BLaER1 (cell line): ENCODE data around the gene IL36A.

ENCODE experiments used
- H3K27ac ChIP-seq: shearing (Covaris generic); formaldehyde crosslinking; 2 replicates; pipeline ENCODE4 v1.8.1; 2022
- H3K27me3 ChIP-seq: shearing (Covaris generic); formaldehyde crosslinking; 2 replicates; pipeline ENCODE4 v1.8.1; 2022
- H3K36me3 ChIP-seq: shearing (Covaris generic); formaldehyde crosslinking; 2 replicates; pipeline ENCODE4 v1.8.1; 2022
- H3K4me1 ChIP-seq: shearing (Covaris generic); formaldehyde crosslinking; 2 replicates; pipeline ENCODE4 v1.8.1; 2022
- H3K4me2 ChIP-seq: shearing (Covaris generic); formaldehyde crosslinking; 2 replicates; pipeline ENCODE4 v1.8.1; 2022
- H3K4me3 ChIP-seq: shearing (Covaris generic); formaldehyde crosslinking; 2 replicates; pipeline ENCODE4 v1.8.1; 2022
- H3K9ac ChIP-seq: shearing (Covaris generic); formaldehyde crosslinking; 2 replicates; pipeline ENCODE4 v1.8.1; 2022
- H3K9me3 ChIP-seq: shearing (Covaris generic); formaldehyde crosslinking; 2 replicates; pipeline ENCODE4 v1.8.1; 2022
- H4K20me1 ChIP-seq: shearing (Covaris generic); formaldehyde crosslinking; 2 replicates; pipeline ENCODE4 v1.8.1; 2022
- Cebpa-rat ChIP-seq: shearing (Covaris generic); IDR thresholded peaks from 2 replicates; pipeline ENCODE4 v1.8.1; 2022

IL36A gene

DNA sequence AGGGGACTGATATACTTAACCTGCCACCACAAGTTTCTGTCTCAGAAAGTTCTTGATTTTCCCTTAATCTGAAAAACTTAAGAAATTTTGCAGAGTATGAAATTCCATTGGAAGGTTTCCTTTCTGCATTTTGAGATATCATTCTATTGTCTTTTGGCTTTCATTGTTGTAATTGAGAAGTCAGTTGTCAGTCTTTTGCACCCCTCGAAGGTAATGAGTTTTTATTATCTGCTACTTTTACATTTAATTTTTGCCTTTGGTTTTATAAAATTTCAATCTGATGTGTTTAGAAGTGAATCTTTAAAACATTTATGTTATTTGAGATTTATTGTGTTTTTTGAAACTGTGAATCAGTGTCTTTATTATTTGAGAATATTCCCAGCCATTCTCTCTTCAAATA is 4.8 kb upstream of the IL36A start:
- no peak overlapping the region for H3K27ac ChIP-seq
- H3K4me3 ChIP-seq, result no peak overlapping the region
- no peak overlapping the region for H3K9ac ChIP-seq
- H3K9me3 ChIP-seq, result peaks cover 19% of the 10 kb centered on the region
- no peaks in the 10 kb centered on the region for H4K20me1 ChIP-seq
- no peak for TF ChIP-seq Cebpa-rat
- H3K4me1 ChIP-seq, result peaks cover 9% of the 10 kb centered on the region
- no peaks in the 10 kb centered on the region for H3K27me3 ChIP-seq
- no peak overlapping the region for H3K4me2 ChIP-seq
- no peaks in the 10 kb centered on the region for H3K36me3 ChIP-seq

GRCh38 chr2:113002677-113003076 is 2.6 kb upstream of the IL36A start:
- H3K27ac ChIP-seq, result no peak overlapping the region
- no peaks in the 10 kb centered on the region for H3K27me3 ChIP-seq
- H4K20me1 ChIP-seq, result no peaks in the 10 kb centered on the region
- no peaks in the 10 kb centered on the region for H3K36me3 ChIP-seq
- TF ChIP-seq Cebpa-rat, result no peak
- H3K4me1 ChIP-seq, result no peaks in the 10 kb centered on the region
- no peak overlapping the region for H3K4me2 ChIP-seq
- no peak overlapping the region for H3K9ac ChIP-seq
- H3K4me3 ChIP-seq, result no peak overlapping the region
- peaks cover 19% of the 10 kb centered on the region for H3K9me3 ChIP-seq

- H3K9me3 ChIP-seq, result no peaks in the 10 kb centered on the region
- no peaks in the 10 kb centered on the region for H3K36me3 ChIP-seq
- H4K20me1 ChIP-seq, result no peaks in the 10 kb centered on the region
- no peak overlapping the region for H3K27ac ChIP-seq
- no peak overlapping the region for H3K4me2 ChIP-seq
- TF ChIP-seq Cebpa-rat, result no peak
- H3K4me3 ChIP-seq, result no peak overlapping the region
- no peaks in the 10 kb centered on the region for H3K4me1 ChIP-seq
- no peak overlapping the region for H3K9ac ChIP-seq
- no peaks in the 10 kb centered on the region for H3K27me3 ChIP-seq
Observed at GRCh38 chr2:113007250-113007649, 2.0 kb downstream of the IL36A start.

DNA sequence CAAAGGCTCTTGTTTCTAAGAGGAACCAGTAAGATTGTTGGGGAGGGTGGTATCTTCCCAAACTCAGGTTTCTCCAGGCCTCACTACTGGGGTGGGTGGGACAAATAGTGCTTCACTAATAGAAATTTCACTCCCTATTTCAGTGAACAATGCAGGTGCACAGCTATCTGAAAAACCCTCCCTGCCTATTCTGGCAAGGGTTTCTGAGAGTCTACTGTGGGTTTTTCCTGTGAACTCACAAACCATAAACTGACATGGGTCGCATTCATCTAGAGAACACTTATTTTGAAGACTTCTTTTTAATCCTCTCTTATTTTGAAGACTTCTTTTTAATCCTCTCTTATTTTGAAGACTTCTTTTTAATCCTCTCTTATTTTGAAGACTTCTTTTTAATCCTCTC is 4.4 kb downstream of the IL36A start:
- H3K4me2 ChIP-seq, result no peak overlapping the region
- no peak overlapping the region for H3K27ac ChIP-seq
- TF ChIP-seq Cebpa-rat, result no peak
- no peaks in the 10 kb centered on the region for H3K27me3 ChIP-seq
- no peaks in the 10 kb centered on the region for H3K9me3 ChIP-seq
- no peaks in the 10 kb centered on the region for H4K20me1 ChIP-seq
- H3K4me3 ChIP-seq, result no peak overlapping the region
- H3K9ac ChIP-seq, result no peak overlapping the region
- no peaks in the 10 kb centered on the region for H3K36me3 ChIP-seq
- H3K4me1 ChIP-seq, result no peaks in the 10 kb centered on the region

- Histone ChIP-seq H3K4me3 (no peak overlapping the region), H3K9me3 (no peaks in the 10 kb centered on the region), H3K9ac (no peak overlapping the region), H3K4me1 (no peaks in the 10 kb centered on the region), H3K27me3 (no peaks in the 10 kb centered on the region), H3K4me2 (no peak overlapping the region), H3K27ac (no peak overlapping the region), H3K36me3 (no peaks in the 10 kb centered on the region), H4K20me1 (no peaks in the 10 kb centered on the region)
- TF ChIP-seq Cebpa-rat, result no peak
Observed at GRCh38 chr2:113010088-113010487, 4.8 kb downstream of the IL36A start.

DNA sequence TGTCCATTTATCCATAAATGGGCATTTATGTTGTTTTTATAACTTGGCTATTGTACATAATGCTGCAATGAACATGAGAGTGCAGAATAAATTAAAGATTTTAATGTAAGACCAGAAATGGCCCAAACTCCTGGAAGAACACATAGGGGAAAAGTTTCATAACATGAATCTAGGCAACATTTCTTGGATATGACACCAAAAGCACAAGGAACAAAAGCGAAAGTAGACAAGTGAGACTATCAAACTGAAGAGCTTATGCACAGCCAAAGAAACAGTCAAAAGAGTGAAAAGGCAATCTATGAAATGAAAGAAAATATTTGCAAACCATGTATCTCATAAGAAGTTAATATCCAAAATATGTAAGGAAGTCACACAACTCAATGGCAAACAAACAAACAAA is 5.8 kb downstream of the IL36A start:
- no peaks in the 10 kb centered on the region for H4K20me1 ChIP-seq
- H3K4me1 ChIP-seq, result no peaks in the 10 kb centered on the region
- H3K4me2 ChIP-seq, result no peak overlapping the region
- TF ChIP-seq Cebpa-rat, result no peak
- H3K4me3 ChIP-seq, result no peak overlapping the region
- H3K9me3 ChIP-seq, result no peaks in the 10 kb centered on the region
- no peak overlapping the region for H3K27ac ChIP-seq
- no peaks in the 10 kb centered on the region for H3K36me3 ChIP-seq
- H3K9ac ChIP-seq, result no peak overlapping the region
- no peaks in the 10 kb centered on the region for H3K27me3 ChIP-seq

DNA sequence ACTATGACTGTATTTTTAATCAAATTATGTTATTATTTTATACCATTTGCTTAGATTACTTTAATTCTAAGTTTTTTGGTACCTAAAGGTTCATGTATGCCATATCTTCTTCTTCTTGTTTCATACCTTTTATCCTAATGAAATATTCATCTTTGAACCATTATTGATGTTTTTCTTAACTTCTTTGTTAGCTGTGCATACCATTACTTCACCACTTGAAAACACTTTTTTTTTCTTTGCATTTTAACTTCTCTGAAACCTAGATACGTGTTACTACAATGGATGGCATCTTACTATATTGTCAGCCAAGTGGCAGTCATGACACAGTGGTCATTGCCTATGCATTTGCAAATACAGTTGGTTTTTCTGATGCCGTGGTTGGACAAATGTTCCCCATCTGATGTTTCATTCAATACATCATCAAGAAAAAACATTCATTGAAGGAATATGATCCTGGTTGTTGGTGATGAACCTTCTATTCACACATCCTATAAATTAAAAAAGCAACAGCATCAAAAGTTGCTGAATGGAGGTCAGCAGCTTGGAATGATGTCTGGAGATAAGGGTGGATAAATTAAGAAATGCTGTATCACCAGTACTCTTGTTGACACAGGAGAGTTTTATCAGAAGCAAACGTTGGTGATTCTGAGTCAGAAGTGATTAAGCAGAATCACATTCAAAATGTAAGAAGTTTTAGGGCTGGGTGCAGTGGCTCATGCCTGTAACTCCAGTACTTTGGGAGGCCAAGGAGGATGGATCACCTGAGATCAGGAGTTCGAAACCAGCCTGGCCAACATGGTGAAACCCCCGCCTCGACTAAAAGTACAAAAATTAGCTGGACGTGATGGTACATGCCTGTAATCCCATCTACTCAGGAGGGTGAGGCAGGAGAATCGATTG is 7.4 kb downstream of the IL36A start:
- H3K9me3 ChIP-seq, result no peaks in the 10 kb centered on the region
- no peak for TF ChIP-seq Cebpa-rat
- no peaks in the 10 kb centered on the region for H3K36me3 ChIP-seq
- H3K9ac ChIP-seq, result no peak overlapping the region
- H3K27ac ChIP-seq, result no peak overlapping the region
- H3K4me1 ChIP-seq, result no peaks in the 10 kb centered on the region
- no peaks in the 10 kb centered on the region for H4K20me1 ChIP-seq
- H3K4me3 ChIP-seq, result no peak overlapping the region
- H3K4me2 ChIP-seq, result no peak overlapping the region
- no peaks in the 10 kb centered on the region for H3K27me3 ChIP-seq

- H3K9ac ChIP-seq, result no peak overlapping the region
- H3K27ac ChIP-seq, result no peak overlapping the region
- H4K20me1 ChIP-seq, result no peaks in the 10 kb centered on the region
- H3K4me2 ChIP-seq, result no peak overlapping the region
- H3K27me3 ChIP-seq, result no peaks in the 10 kb centered on the region
- H3K4me3 ChIP-seq, result no peak overlapping the region
- no peaks in the 10 kb centered on the region for H3K9me3 ChIP-seq
- no peaks in the 10 kb centered on the region for H3K4me1 ChIP-seq
- H3K36me3 ChIP-seq, result no peaks in the 10 kb centered on the region
- no peak for TF ChIP-seq Cebpa-rat
Observed at GRCh38 chr2:113013336-113013661, 8.0 kb downstream of the IL36A start.

- H3K4me3 ChIP-seq, result no peak overlapping the region
- no peak overlapping the region for H3K27ac ChIP-seq
- H3K27me3 ChIP-seq, result no peaks in the 10 kb centered on the region
- H3K4me1 ChIP-seq, result no peaks in the 10 kb centered on the region
- no peaks in the 10 kb centered on the region for H3K36me3 ChIP-seq
- H3K4me2 ChIP-seq, result no peak overlapping the region
- H3K9me3 ChIP-seq, result peaks cover 4% of the 10 kb centered on the region; the same call in 1 of the 2 replicates
- no peak overlapping the region for H3K9ac ChIP-seq
- no peaks in the 10 kb centered on the region for H4K20me1 ChIP-seq
- TF ChIP-seq Cebpa-rat, result no peak
Observed at GRCh38 chr2:113014067-113014466, 8.8 kb downstream of the IL36A start.

- peaks cover 4% of the 10 kb centered on the region; the same call in 1 of the 2 replicates for H3K9me3 ChIP-seq
- H3K4me3 ChIP-seq, result no peak overlapping the region
- no peaks in the 10 kb centered on the region for H3K36me3 ChIP-seq
- H3K27ac ChIP-seq, result no peak overlapping the region
- H3K27me3 ChIP-seq, result no peaks in the 10 kb centered on the region
- no peaks in the 10 kb centered on the region for H4K20me1 ChIP-seq
- no peaks in the 10 kb centered on the region for H3K4me1 ChIP-seq
- no peak overlapping the region for H3K9ac ChIP-seq
- no peak for TF ChIP-seq Cebpa-rat
- no peak overlapping the region for H3K4me2 ChIP-seq
Observed at GRCh38 chr2:113015042-113015441, 9.8 kb downstream of the IL36A start.

DNA sequence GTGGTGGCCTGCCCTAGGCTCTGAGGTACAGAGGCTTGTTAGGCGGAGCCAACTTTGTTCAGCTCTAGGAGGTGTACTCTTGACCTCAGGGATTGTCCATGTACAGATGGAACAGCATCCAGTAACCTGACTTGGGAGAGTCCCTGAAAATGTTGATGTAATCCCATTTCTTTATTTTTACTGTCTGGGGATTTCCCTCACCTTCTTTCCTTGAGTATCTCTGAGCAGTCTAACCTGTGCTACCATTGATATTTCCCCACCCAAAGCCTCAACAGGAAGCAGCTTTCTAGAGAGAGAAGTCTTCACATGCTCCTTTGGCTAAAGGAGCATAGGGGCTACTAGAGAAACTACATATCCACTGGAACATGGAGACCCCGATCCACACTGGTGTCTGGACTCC is 10.4 kb downstream of the IL36A start:
- H3K27me3 ChIP-seq, result no peaks in the 10 kb centered on the region
- H3K4me3 ChIP-seq, result no peak overlapping the region
- H4K20me1 ChIP-seq, result no peaks in the 10 kb centered on the region
- peaks cover 4% of the 10 kb centered on the region; the same call in 1 of the 2 replicates for H3K9me3 ChIP-seq
- no peak for TF ChIP-seq Cebpa-rat
- H3K4me2 ChIP-seq, result no peak overlapping the region
- H3K4me1 ChIP-seq, result no peaks in the 10 kb centered on the region
- H3K9ac ChIP-seq, result no peak overlapping the region
- no peak overlapping the region for H3K27ac ChIP-seq
- no peaks in the 10 kb centered on the region for H3K36me3 ChIP-seq
